GM12801 (cell line): ENCODE results near the gene COG1.

ENCODE experiments used
- TF ChIP-seq, protein P1 (sequence below): IDR thresholded peaks from one replicate; pipeline ENCODE4 v1.5.1; 2011; ENCODE audit warnings: control low read depth; ENCODE audit not compliant: insufficient read length; ENCODE audit errors: extremely low read depth

COG1 gene

DNA sequence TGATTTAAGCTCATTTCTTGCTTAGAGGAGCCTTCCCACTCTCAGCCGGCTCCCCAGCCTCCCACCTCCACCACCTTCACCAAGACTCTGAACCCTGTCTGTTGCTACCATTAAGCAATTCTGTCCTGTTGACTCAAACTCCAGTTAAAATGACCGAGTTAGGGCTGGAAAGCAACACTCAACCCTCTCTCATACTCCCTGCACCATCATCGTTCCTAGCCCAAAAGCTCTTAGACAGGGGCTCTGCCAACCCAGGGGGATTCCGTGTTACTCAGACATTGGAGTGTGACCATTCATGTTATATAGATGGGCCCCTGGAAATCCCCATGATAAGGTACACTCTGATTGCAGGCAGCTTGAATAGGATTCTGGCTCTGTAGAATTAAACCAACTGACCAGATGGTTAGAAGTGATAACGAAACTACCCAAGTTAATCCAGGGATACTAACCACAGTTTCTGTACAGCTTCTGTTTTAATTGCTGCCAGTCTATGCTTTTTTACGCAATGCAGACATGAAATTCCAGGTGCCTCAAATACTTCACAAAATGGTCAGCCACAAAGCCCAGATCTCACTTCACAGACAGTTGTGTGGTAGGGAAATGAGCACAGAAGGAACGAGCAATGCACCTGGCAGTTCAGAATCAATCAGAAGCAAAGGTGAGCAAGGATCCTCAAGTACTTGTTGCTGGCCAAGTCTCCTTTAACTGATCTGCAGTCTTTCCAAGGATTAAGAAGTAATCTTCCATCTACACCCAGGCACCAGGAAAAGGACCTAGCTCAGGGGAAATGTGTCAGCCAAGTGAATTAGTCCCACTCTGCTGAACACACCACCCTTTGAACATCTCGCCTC lies 25.9 kb upstream of the COG1 start:
- TF ChIP-seq, protein P1, sequence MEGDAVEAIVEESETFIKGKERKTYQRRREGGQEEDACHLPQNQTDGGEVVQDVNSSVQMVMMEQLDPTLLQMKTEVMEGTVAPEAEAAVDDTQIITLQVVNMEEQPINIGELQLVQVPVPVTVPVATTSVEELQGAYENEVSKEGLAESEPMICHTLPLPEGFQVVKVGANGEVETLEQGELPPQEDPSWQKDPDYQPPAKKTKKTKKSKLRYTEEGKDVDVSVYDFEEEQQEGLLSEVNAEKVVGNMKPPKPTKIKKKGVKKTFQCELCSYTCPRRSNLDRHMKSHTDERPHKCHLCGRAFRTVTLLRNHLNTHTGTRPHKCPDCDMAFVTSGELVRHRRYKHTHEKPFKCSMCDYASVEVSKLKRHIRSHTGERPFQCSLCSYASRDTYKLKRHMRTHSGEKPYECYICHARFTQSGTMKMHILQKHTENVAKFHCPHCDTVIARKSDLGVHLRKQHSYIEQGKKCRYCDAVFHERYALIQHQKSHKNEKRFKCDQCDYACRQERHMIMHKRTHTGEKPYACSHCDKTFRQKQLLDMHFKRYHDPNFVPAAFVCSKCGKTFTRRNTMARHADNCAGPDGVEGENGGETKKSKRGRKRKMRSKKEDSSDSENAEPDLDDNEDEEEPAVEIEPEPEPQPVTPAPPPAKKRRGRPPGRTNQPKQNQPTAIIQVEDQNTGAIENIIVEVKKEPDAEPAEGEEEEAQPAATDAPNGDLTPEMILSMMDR = no peak

DNA sequence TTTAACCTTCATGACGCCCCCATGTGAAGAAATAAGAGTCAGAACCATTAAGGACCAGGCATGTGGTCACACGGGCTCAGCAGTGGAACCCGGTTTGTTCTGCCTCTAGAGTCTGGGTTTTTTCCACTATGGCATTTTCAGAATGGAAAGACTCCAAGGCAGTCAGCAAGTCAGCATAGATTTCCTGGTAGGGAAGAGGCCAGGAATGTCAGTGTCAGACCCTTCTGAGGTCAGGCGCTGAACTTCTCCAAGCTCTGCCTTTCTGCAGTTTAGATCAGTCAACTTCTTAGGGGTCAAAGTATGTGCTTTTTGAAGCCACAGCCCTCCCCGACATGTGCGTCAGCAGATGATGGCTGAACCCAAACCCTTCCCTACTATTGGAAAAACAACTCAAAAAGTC lies 24.2 kb upstream of the COG1 start:
- TF ChIP-seq, protein P1 = no peak

DNA sequence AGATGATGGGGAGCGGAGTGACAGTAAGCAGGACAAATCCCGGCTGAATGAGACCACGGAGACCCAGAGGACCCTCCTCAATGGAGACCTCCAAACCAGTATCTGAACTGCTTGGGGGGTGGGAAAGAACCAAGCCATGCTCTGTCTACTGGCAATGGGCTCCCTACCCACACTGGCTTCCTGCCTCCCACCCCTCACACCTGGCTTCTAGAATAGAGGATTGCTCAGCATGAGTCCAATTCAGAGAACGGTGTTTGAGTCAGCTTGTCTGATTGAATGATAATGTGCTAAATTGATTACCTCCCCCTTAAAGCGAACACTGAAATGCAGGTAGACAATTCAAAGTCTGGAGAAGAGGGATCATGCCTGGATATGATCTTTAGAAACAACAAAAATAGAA lies 22.5 kb upstream of the COG1 start:
- TF ChIP-seq, protein P1 = no peak

DNA sequence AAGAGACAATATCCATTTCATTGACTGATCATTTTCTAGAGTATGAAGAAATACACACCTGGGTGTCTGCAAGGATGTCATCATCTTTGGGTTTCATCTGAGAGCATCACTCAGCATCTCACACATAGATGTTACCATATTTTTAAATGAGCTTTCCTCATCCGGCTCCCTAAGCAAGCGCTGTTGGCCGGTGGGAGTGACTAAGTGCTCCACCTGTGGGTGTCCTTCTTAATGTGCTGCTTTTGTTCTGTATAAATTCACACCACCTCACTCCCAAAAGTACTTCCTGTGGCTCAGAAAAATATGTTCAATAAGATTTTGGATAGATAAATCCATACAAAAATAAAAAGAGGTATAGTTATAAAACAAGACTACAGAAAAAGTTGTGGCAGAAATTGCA lies 20.6 kb upstream of the COG1 start:
- TF ChIP-seq, protein P1 = no peak

DNA sequence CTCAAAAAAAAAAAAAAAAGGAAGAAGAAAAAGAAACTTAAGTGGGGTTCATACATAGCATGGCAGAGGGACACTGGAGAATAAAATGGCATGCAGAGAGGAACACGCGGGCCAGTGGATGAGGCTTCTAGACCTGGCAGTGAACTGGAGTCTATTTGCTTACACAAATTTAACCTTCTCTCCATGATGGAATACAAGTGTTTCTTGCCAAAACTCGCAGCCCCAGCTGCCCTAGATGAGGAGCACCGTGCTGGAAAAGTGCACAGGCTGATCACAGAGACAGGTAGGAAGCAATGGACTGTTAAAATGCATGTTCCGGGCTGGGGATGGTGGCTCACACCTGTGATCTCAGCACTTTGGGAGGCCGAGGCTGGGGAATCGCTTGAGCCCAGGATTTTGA lies 18.7 kb upstream of the COG1 start:
- TF ChIP-seq, protein P1 = no peak

DNA sequence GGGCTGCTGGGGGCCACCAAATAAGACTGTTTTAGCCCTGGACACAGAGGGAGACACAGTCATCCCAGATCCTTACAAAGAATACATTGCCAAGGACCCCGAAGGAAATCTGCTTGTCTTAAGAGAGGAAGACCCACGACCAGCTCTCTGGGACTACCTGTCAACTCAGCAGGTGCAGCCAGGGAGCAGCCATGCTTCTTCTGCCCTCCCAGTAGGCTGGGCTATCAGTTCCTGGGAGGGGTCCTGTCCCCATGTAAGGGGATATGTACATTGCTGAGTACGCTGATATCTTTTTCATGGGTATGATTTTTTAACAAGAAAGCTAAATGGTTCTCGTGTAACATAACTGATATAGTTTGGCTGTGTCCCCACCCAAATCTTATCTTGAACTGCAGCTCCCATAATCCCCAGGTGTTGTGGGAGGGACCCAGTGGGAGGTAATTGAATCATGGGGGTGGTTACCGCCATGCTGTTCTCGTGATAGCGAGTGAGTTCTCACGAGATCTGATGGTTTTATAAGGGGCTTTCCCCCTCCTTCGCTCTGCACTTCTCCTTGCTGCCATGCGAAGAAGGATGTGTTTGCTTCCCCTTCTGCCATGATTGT lies 16.8 kb upstream of the COG1 start:
- TF ChIP-seq, protein P1 = no peak

DNA sequence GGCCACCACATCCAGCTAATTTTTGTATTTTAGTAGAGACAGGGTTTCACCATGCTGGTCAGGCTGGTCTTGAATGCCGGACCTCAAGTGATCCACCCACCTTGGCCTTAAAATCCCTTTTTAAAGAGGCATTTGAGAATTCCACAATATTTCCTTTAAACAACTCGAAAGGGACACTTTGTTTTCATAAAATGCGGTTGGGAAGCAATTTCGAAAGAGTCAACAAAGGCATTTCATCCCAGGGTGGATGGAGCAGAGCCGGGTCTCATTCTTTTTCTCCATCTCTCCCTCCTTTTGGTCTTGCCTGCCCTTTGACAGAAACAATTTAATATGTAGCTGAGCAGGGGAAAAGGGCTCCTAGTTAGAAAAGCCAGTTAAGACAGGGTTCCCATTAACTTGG lies 13.5 kb upstream of the COG1 start:
- TF ChIP-seq, protein P1 = no peak
